HT-29 (cell line): Measurements from ENCODE around the gene DNHD1. TPM values are rescaled to one million over a fixed set of nuclear protein-coding genes. Genes with fewer than 3 reads are reported as not detected.

ENCODE experiments used
- DNase-seq: peaks from one replicate; pipeline ENCODE4 v3.0.0-alpha.2; 2015; ENCODE audit warnings: low spot score
- total RNA-seq: library from RNA; depleted of rRNA; stranded (reverse); fragments of >200 nt; shearing (Covaris generic); gene quantifications from 2 replicates; pipeline ENCODE4 v1.2.3, GENCODE V29; 2014

DNHD1 gene
- total RNA-seq, 1 experiment from 2014 or later = 8.8 TPM

GRCh38 chr11:6587360-6587953 lies 90.4 kb downstream of the DNHD1 start:
- DNase-seq = no peak

- DNase-seq = no peak
Observed at GRCh38 chr11:6588018-6588417, 90.9 kb downstream of the DNHD1 start.

- no peak for DNase-seq
Observed at GRCh38 chr11:6594142-6594768, 97.2 kb downstream of the DNHD1 start.

GRCh38 chr11:6596239-6596877 lies 99.3 kb downstream of the DNHD1 start:
- no peak for DNase-seq

- DNase-seq = no peak
Observed at GRCh38 chr11:6598555-6598954, 101.5 kb downstream of the DNHD1 start.

GRCh38 chr11:6599449-6599848 lies 102.4 kb downstream of the DNHD1 start:
- no peak for DNase-seq

- no peak for DNase-seq
Observed at GRCh38 chr11:6599881-6600390, 102.9 kb downstream of the DNHD1 start.

- no peak for DNase-seq
Observed at GRCh38 chr11:6601041-6601461, 104.0 kb downstream of the DNHD1 start.

- DNase-seq = peak; percentile 27
Observed at GRCh38 chr11:6602096-6602940, 105.2 kb downstream of the DNHD1 start.

- DNase-seq = peak; percentile 96
Observed at GRCh38 chr11:6603287-6604080, 106.4 kb downstream of the DNHD1 start, which contains the start of the genes ILK and RRP8. ILK (plus strand) TSS chr11:6603774; CDS start chr11:6604272, 498 bp downstream. RRP8 (minus strand) TSS chr11:6603616; CDS start chr11:6603502, 114 bp downstream.

GRCh38 chr11:6604081-6604626 lies 107.1 kb downstream of the DNHD1 start:
- peak; percentile 79 for DNase-seq

- DNase-seq = no peak
Observed at GRCh38 chr11:6604790-6605189, 107.7 kb downstream of the DNHD1 start.

- peak; percentile 96 for DNase-seq
Observed at GRCh38 chr11:6606471-6607189, 109.5 kb downstream of the DNHD1 start.

GRCh38 chr11:6607190-6607795 lies 110.2 kb downstream of the DNHD1 start:
- no peak for DNase-seq

- DNase-seq = no peak
Observed at GRCh38 chr11:6608011-6608410, 110.9 kb downstream of the DNHD1 start.

GRCh38 chr11:6608726-6609501 lies 111.8 kb downstream of the DNHD1 start:
- no peak for DNase-seq

GRCh38 chr11:6609502-6610015 lies 112.5 kb downstream of the DNHD1 start:
- DNase-seq = no peak

GRCh38 chr11:6610591-6610990 lies 113.5 kb downstream of the DNHD1 start:
- DNase-seq = no peak
